ENCODE data around the gene KRT32.

Gene KRT32

GRCh38 chr17:41466988-41467387 lies at the start of gene KRT32:
TSS of gene KRT32 (minus strand) at chr17:41467386. CDS start at chr17:41467325, 61 bp downstream.
- no peak for DNase-seq (ENCODE audit: low read depth)

DNA sequence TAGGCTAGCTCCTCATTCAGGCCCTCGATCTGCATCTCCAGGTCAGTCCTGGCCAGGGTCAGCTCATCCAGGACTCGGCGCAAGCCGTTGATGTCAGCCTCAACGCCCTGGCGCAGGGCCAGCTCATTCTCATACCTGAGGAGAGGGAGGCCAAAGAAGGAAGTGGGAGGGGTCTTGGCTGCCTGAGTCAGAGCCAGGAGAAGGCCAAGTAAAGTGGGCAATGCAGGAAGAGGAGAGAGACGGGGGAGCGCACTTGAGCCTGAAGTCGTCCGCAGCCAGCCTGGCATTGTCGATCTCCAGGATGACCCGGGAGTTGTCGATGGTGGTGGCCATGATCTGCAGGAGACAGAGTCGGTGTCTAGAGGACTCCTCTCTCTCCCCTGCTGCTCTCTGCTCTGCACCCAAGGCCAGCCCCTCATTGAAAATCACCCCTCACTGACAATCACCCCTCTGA lies 49.7 kb upstream of the KRT32 start:
- no peak for DNase-seq (ENCODE audit: low read depth)

DNA sequence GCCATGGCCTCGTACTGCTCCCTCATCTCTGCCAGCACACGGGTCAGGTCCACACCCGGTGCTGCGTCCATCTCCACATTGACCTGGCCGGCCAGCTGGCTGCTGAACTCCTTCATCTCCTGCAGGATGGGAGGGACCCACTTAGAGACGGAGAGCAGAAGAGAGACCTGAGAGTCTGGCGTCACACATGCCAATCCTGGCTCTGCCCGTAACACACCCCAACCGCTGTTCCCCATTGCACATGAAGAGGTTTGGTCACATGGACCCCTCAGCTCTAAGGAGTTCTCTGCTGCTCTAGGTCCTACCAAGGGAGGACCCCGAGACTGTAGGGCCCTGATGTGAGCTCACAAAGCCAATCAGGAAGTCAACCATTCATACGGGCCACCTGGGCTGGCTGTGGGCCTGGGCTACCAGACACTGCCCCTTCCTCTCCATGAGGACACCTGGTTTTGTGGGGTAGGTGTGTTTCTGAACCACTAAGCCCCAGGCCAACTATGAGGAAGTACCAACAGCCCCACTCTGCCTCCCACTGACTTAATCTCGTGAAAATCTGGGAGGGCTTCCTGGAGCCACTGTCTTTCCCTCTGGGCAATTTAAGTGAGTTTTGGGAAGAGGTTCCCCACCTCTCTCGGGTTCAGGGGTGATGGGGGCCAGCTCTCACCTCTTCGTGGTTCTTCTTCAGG lies 49.1 kb upstream of the KRT32 start:
- no peak for DNase-seq (ENCODE audit: low read depth)

- DNase-seq (ENCODE audit: low read depth): no peak
These were observed 46.0 kb upstream of the KRT32 start for GRCh38 chr17:41513168-41513547.

GRCh38 chr17:41512546-41513167 lies 45.5 kb upstream of the KRT32 start:
- no peak for DNase-seq (ENCODE audit: low read depth)

- no peak for DNase-seq (ENCODE audit: low read depth)
These were observed 44.5 kb upstream of the KRT32 start for GRCh38 chr17:41511716-41512115.

- DNase-seq (ENCODE audit: low read depth): no peak
These were observed 43.9 kb upstream of the KRT32 start for GRCh38 chr17:41511116-41511515.

GRCh38 chr17:41510251-41511065 lies 43.3 kb upstream of the KRT32 start:
- DNase-seq (ENCODE audit: low read depth): no peak

DNA sequence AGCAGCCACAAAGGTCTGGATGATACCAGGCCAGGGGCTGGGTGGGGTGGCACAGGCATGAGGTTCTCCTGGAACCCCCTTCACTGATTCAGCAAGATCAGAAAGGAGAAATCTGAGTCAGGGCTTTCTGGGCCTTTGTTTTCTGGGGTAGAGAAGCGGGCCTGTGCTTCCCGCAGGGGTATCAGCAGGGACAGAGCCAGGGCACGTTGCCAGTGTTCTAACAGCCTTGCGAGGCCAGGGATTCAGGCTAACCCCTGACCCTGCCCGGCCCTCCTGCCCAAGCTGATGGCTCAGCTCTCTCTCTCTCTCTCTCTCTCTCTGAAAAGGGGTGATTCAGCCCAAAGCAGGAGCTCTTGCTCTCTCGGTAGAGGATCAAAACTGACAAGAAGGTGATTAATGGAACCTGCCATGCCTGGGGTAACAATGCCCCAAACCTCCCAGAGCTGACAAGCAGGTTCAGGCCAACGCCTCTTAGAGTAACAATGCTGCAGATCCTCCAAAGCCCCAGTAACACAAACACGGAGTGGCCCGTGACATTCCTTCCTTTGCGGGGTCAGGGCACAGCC lies 40.2 kb upstream of the KRT32 start:
- DNase-seq (ENCODE audit: low read depth): peak; percentile 34

- DNase-seq (ENCODE audit: low read depth): no peak
These were observed 38.9 kb upstream of the KRT32 start for GRCh38 chr17:41505809-41506767.

GRCh38 chr17:41505007-41505808 lies 38.0 kb upstream of the KRT32 start, which contains the start of gene KRT13:
TSS of gene KRT13 (minus strand) at chr17:41505612. CDS start at chr17:41505550, 62 bp downstream.
- DNase-seq (ENCODE audit: low read depth): no peak

DNA sequence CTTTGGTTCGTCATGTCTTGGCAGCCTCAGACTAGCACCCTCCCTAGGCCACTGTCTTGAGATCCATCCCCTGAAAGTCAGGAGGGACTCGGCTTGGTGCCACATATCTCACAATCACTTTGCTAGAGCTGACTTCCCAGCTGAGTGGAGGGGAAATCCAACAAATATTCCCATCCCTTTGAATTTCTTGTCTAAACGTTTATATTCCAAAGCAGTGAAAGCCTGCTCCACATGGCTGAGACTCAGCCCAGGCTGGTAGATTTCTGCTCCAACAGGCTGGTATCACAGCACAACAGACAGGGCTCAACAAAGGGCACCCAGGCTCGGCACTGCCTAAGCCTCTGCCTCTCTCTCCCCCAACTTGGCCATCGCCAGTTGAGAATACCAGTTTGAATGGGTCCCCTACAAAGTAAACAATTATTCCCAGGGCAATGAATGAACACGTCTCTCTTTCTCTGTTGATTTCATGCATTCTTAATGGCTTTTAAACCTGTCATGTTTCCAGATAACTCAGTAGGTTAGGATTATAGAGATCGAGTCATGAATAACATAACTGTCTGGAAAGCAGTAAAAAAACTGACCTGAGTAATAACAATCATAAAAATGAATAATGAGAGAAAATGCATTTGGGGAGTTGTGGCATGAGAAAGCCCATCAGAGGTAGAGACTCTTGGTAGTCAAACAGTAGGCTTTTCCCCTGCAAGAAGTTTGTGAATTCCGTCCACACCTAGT lies 37.2 kb upstream of the KRT32 start:
- peak; percentile 38 for DNase-seq (ENCODE audit: low read depth)

DNA sequence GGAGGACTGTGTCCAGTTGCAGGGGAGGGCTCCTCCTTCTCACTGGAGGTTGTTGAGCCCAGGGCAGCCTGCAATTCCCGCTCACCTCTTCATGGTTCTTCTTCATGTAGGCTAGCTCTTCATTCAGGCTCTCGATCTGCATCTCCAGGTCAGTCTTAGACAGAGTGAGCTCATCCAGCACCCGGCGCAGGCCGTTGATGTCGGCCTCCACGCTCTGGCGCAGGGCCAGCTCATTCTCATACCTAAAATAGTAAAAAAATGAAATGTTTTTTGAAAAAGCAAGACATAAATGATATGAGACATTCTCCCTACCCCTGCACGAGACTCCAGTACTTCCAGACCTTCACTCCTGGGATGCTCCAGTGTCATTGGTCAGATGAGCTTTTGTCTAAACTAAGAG lies 36.0 kb upstream of the KRT32 start:
- no peak for DNase-seq (ENCODE audit: low read depth)

GRCh38 chr17:41500131-41500911 lies 33.1 kb upstream of the KRT32 start:
- DNase-seq (ENCODE audit: low read depth): peak; percentile 69

- no peak for DNase-seq (ENCODE audit: low read depth)
These were observed 32.5 kb upstream of the KRT32 start for GRCh38 chr17:41499714-41500113.

DNA sequence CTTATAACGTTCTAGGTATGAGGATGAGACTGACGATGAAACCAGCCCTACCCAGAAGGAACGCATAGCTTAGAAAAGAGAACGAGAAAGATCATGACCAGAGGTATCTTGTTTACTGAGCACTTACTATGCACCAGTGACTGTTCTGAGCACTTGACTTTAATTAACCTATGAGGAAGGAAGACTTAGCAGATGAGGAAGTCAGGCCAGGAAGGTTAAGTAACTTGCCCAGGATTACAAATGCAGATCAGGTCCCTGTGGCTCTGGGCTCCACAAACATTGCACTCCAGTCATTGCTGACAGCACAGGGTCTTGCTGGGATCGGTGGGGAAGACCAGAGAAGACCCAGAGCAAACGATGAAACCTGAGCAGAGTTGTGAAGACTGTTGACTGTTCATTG lies 31.1 kb upstream of the KRT32 start:
- DNase-seq (ENCODE audit: low read depth): no peak

DNA sequence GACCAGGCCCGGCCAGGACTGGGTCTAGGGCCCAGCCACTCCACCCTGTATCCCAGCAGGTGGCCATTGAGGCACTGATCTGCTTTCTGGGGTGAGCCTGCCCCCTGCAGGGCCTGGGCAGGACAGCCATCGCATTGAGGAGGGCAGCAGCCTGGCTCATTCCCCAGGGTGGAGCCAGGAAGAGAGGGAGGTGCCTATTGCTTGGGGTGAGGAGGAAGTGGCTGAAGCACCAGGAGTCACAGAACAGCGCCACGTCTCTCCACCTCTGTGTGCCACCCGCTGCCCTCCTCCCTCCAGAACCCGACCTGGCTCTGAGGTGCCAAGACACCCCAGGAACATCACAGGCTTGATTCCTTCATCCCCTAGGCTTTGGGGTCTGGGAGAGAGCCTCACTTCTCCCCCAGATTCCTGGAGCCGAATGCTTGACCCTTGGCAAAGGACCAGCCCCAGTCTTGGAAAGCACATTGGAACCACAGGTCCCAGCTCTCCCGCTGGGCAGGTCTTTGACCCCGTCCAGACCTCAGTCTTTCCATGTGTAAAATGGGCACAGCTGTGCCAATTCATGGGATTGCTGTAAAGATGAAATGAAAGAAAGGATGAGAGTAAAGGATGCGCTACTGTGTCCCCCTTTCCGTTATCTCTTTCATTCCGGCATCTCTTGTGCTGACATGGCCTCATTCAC lies 29.8 kb upstream of the KRT32 start:
- peak; percentile 89 for DNase-seq (ENCODE audit: low read depth)

GRCh38 chr17:41494524-41494923 lies 27.3 kb upstream of the KRT32 start:
- no peak for DNase-seq (ENCODE audit: low read depth)

Data from amniotic epithelial cell (primary cell).